ENCODE measurements around the gene WBP11. TPM values are rescaled to one million over a fixed set of nuclear protein-coding genes. Genes with fewer than 3 reads are reported as not detected.

WBP11 gene
- total and polyA plus RNA-seq, 2 of the 13 experiments (the other 11 are each of a cell fraction or from before 2014, with no cell fraction given): 7.6 to 31.0 TPM

DNA sequence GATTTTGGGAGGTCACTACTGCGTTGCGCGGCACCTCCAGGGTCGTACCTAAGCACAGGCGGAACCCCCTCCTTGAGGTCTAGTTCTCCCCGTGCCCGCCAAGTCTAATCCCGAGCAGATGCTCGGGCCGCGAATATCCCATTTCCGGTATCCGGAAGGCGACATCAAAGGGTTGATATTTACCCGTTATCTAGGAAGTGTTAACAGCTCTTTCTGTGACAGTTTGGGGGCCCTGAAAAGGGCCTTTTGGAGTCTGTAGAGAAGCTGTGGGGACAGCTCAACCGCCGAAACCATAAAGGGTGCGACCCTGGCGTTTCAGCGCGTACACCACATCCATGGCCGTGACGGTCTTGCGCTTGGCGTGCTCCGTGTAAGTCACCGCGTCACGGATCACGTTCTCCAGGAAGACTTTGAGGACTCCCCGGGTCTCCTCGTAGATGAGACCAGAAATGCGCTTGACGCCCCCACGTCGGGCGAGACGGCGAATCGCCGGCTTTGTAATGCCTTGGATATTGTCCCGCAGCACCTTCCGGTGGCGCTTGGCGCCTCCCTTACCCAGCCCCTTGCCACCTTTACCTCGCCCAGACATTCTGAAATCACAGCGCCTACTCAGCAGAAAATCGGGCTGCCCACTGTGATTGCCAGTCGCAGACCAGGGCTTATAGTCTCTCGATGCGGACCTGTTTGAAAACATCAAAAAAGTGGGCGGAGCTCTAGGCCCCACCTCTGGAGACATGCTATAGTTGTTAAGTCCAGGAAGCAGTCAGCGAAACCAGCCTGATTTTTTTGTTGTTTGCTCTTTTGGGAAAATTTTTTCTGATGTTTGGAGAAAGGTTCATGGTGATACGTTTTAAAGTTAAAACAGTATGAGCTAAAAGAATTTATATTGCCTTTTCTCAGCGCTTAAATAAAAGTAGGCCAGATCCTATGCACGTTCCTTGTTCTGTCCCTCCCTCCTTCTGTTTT, 32.5 kb downstream of the WBP11 start (continued):
- TF ChIP-seq CREM (IDR thresholded peaks at IDR 0.05): 0 out of 2 replicates have a peak, but pooled peaks have one; percentile 3
- no peak for TF ChIP-seq CREM (CRISPR knock-in tag; IDR thresholded peaks at IDR 0.05)
- 0 out of 2 replicates have a peak, but pooled peaks have one; percentile 40 for TF ChIP-seq ZNF224 (CRISPR knock-in tag; IDR thresholded peaks at IDR 0.05)
- TF ChIP-seq, protein P1, sequence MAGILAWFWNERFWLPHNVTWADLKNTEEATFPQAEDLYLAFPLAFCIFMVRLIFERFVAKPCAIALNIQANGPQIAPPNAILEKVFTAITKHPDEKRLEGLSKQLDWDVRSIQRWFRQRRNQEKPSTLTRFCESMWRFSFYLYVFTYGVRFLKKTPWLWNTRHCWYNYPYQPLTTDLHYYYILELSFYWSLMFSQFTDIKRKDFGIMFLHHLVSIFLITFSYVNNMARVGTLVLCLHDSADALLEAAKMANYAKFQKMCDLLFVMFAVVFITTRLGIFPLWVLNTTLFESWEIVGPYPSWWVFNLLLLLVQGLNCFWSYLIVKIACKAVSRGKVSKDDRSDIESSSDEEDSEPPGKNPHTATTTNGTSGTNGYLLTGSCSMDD (CRISPR knock-in tag; IDR thresholded peaks at IDR 0.05): no peak
- peak; percentile 87; the same call in 1 of the 2 replicates for TF ChIP-seq ZNF446 (CRISPR knock-in tag; IDR thresholded peaks at IDR 0.05)
- TF ChIP-seq MAF1 (CRISPR knock-in tag; IDR thresholded peaks at IDR 0.05; ENCODE audit: borderline replicate concordance): 0 out of 2 replicates have a peak, but pooled peaks have one; percentile 46
- peak; percentile 44; the same call in 1 of the 2 replicates for TF ChIP-seq ZNF615 (CRISPR knock-in tag; IDR thresholded peaks at IDR 0.05; ENCODE audit: borderline replicate concordance)
- TF ChIP-seq FOXJ3 (CRISPR knock-in tag; IDR thresholded peaks at IDR 0.05; ENCODE audit: borderline replicate concordance): 0 out of 2 replicates have a peak, but pooled peaks have one; percentile 30
- TF ChIP-seq DNMT3B (CRISPR knock-in tag; conservative IDR thresholded peaks at IDR 0.05): peak; percentile 54; the same call in 1 of the 2 replicates
- TF ChIP-seq, protein P2, sequence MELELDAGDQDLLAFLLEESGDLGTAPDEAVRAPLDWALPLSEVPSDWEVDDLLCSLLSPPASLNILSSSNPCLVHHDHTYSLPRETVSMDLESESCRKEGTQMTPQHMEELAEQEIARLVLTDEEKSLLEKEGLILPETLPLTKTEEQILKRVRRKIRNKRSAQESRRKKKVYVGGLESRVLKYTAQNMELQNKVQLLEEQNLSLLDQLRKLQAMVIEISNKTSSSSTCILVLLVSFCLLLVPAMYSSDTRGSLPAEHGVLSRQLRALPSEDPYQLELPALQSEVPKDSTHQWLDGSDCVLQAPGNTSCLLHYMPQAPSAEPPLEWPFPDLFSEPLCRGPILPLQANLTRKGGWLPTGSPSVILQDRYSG (CRISPR knock-in tag; IDR thresholded peaks at IDR 0.05): no peak
- TF ChIP-seq, protein P3, sequence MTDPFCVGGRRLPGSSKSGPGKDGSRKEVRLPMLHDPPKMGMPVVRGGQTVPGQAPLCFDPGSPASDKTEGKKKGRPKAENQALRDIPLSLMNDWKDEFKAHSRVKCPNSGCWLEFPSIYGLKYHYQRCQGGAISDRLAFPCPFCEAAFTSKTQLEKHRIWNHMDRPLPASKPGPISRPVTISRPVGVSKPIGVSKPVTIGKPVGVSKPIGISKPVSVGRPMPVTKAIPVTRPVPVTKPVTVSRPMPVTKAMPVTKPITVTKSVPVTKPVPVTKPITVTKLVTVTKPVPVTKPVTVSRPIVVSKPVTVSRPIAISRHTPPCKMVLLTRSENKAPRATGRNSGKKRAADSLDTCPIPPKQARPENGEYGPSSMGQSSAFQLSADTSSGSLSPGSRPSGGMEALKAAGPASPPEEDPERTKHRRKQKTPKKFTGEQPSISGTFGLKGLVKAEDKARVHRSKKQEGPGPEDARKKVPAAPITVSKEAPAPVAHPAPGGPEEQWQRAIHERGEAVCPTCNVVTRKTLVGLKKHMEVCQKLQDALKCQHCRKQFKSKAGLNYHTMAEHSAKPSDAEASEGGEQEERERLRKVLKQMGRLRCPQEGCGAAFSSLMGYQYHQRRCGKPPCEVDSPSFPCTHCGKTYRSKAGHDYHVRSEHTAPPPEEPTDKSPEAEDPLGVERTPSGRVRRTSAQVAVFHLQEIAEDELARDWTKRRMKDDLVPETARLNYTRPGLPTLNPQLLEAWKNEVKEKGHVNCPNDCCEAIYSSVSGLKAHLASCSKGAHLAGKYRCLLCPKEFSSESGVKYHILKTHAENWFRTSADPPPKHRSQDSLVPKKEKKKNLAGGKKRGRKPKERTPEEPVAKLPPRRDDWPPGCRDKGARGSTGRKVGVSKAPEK (CRISPR knock-in tag; IDR thresholded peaks at IDR 0.05; ENCODE audit: borderline replicate concordance): peak; percentile 81; the same call in 1 of the 2 replicates
- TF ChIP-seq, protein P4, sequence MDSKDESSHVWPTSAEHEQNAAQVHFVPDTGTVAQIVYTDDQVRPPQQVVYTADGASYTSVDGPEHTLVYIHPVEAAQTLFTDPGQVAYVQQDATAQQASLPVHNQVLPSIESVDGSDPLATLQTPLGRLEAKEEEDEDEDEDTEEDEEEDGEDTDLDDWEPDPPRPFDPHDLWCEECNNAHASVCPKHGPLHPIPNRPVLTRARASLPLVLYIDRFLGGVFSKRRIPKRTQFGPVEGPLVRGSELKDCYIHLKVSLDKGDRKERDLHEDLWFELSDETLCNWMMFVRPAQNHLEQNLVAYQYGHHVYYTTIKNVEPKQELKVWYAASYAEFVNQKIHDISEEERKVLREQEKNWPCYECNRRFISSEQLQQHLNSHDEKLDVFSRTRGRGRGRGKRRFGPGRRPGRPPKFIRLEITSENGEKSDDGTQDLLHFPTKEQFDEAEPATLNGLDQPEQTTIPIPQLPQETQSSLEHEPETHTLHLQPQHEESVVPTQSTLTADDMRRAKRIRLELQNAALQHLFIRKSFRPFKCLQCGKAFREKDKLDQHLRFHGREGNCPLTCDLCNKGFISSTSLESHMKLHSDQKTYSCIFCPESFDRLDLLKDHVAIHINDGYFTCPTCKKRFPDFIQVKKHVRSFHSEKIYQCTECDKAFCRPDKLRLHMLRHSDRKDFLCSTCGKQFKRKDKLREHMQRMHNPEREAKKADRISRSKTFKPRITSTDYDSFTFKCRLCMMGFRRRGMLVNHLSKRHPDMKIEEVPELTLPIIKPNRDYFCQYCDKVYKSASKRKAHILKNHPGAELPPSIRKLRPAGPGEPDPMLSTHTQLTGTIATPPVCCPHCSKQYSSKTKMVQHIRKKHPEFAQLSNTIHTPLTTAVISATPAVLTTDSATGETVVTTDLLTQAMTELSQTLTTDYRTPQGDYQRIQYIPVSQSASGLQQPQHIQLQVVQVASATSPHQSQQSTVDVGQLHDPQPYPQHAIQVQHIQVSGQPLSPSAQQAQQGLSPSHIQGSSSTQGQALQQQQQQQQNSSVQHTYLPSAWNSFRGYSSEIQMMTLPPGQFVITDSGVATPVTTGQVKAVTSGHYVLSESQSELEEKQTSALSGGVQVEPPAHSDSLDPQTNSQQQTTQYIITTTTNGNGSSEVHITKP (CRISPR knock-in tag; IDR thresholded peaks at IDR 0.05; ENCODE audit: low read depth): peak; percentile 53; the same call in 1 of the 2 replicates
- peak; percentile 22; the same call in 1 of the 2 replicates for TF ChIP-seq ZMAT3 (CRISPR knock-in tag; conservative IDR thresholded peaks at IDR 0.05)
- no peak for TF ChIP-seq NONO (IDR thresholded peaks at IDR 0.05)
- peak; percentile 80 for TF ChIP-seq NONO (CRISPR knock-in tag; conservative IDR thresholded peaks at IDR 0.05)
- no peak for TF ChIP-seq CAMTA2 (CRISPR knock-in tag; IDR thresholded peaks at IDR 0.05; ENCODE audit: borderline replicate concordance)
- TF ChIP-seq ZNF780A (CRISPR knock-in tag; IDR thresholded peaks at IDR 0.05): no peak
- peak; percentile 38; the same call in 1 of the 2 replicates for TF ChIP-seq MEF2D (CRISPR knock-in tag; IDR thresholded peaks at IDR 0.05)
- peak; percentile 84; the same call in 1 of the 2 replicates for TF ChIP-seq BRCA1 (CRISPR knock-in tag; IDR thresholded peaks at IDR 0.05)
